Stimulated activated CD4-positive, alpha-beta T cell treated with anti-CD3 and anti-CD28 coated beads, Interleukin-4, amount 100 ng/mL, for 48 hours (primary cell): ENCODE data around the gene TRIO.

Experiments used
- DNase-seq, 2 donors: peaks; one replicate each; pipeline ENCODE4 v3.0.0-alpha.2; 2020; ENCODE audit warnings: low read depth in 2 of 2

The TRIO gene

GRCh38 chr5:14123551-14123950 lies 19.6 kb upstream of the TRIO start:
- no peak for DNase-seq

GRCh38 chr5:14123974-14124482 lies 19.1 kb upstream of the TRIO start:
- no peak for DNase-seq

DNA sequence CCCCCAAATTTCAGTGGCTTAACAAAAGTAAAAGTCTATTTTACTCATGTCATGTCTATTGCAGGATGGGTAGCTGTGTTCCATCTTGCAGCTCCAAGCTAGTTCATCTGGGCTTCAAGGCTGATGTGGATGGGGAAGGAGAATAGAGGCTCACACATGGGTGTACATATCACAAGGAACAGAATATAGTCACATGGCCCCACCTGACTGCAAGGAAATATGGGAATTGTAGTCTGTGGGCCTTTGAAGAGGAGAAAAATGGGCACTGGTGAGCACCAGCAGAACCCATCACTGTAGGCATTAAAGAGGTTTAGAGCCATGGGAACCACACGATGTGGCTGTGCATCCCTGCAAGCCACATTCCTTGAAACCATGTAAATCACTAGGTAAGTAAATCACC lies 17.9 kb upstream of the TRIO start:
- no peak for DNase-seq

GRCh38 chr5:14127587-14127986 lies 15.6 kb upstream of the TRIO start:
- no peak for DNase-seq

DNA sequence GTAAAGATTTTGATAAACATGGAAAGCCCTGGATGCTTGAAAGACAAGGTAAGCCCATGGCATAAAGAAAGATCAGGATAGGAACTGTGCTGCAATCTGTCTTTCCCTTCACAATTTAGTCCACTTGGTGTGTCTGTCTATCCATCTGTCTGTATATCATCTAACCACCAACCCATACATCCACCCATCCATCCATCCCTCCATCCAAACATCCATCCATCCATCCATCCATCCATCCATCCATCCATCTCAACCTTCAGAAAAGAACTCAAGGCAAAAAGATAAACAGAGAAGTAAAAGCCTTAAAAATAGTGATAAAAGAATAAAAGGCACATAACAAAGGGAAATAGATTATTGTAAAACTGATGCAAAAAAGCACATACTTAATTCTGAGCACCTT lies 15.1 kb upstream of the TRIO start:
- no peak for DNase-seq

DNA sequence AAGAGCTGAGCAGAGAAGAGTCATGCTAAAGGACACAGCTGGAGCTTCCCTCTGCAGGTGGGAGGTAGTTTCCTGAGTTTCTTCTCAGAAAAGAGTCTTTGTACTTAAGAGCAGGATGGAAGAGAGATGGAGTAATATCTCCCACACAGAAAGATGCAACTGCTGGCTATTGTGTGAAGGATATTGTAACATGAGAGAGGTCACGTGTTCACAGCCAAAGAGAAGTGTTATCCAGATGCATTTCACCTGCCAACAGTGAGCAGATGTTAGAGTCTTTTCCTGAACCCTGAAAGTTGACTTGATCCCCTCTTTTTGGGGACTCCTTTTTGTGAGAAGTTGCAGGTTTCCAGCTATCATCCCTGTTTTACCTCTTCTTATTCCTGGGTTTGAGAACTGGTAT lies 14.0 kb upstream of the TRIO start:
- no peak for DNase-seq

DNA sequence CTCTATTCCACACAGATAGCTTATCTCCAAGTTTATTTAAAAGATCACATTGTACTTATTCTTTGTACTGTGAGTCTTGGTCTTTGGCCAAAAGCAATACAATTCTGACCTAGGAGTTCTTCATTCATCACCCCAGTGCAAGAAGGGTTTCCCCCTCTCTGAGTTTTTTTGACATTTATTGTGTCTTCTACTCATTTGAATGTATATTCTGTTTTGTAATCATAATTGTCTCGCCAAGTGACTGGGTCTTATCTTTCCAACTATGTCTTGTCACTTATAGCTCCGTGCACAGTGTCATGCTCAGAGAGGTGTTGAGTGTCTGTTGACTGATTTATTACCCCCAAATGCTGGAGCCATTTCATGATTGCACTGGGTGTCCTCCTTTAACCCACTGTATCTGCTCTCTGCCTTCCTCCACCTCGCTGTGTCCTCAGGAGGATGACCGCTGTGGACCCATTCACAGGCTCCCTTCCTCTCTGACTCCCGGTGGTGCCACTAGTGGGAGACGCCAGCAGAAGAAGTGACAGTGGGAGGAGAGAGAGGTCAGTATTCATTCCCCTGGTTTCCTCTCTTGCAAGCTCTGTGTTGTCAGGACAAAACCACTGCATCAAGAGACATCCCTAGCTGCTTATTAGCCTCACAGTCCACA lies 11.2 kb upstream of the TRIO start:
- DNase-seq, result no peak

- DNase-seq, result no peak
These were observed 9.7 kb upstream of the TRIO start for GRCh38 chr5:14133394-14133793.

GRCh38 chr5:14134083-14134482 lies 9.1 kb upstream of the TRIO start:
- no peak for DNase-seq

GRCh38 chr5:14134771-14135170 lies 8.4 kb upstream of the TRIO start:
- no peak for DNase-seq

DNA sequence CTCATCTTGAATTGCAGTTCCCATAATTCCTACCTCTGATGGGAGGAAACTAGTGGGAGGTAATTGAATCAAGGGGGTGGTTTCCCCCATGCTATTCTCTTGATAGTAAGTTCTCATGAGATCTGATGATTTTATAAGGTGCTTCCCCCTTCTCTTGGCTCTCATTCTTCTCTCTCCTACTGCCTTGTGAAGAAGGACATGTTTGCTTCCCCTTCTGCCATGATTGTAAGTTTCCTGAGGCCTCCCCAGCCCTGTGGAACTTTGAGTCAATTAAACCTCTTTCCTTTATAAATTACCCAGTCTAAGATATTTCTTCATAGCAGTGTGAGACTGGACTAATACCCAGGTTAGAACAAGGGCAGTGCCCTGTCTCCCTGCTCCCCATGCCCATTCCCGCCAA lies 7.5 kb upstream of the TRIO start:
- DNase-seq, result no peak

DNA sequence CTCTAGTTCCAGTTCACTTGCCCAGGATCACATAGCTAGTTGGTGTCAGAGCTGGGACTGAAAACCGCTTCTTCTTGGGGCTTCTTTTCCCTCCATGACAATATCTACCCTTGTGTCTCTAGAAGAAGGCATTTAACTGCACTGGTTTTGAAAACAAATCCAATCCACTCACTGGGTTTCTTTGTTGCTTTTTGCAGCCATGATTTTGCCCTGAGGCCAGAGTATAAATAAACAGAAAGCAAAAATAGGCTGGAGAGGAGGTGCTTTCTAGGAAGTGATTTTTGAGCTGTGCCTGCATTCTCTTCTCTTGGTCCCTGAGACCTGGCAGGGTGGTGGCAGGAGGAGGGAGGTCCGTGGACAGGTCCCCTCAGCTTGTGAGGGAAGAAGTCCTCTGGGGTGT lies 6.9 kb upstream of the TRIO start:
- DNase-seq, result no peak

DNA sequence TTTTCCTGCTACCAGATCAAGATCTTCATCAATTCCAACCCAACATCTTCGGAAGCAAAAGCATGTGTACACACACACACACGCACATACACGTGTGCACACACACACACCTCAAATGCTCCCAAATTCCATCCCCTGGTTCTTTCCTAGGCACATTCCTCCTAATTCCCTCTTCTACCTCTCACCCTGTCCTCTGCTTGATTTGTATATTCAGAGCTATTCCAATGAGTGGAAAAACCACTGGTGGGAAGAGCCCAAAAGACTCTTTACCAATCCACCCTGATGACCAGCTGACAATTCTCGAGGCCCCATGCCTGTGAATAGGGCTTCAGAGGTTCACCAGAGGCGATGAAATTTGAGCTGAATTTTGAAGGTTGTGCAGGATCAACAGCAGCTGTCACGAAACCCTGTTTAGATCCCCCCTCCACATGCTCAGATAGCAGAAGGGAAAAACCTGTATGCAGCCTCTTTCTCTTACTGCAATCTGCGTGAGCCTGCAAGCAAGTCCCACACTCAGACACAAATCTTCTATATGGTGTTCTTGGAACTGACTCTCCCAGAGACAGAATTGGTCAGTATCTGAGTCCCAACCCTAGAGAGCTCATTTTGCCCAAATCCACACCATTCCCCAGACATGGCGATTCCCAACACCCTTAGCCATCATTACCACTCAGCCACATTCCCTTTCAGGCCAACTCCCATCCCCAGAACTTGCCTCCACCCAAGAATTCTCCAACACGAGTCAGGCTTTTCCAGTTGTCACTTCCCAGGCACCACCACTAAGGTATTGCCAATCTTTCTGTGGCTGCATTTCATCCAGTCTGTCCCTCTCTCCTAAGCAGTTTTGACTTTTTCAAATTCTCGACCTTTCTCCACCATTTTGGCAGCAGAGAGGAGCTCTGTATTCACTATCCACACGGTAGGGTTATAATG lies 4.3 kb upstream of the TRIO start:
- no peak for DNase-seq

DNA sequence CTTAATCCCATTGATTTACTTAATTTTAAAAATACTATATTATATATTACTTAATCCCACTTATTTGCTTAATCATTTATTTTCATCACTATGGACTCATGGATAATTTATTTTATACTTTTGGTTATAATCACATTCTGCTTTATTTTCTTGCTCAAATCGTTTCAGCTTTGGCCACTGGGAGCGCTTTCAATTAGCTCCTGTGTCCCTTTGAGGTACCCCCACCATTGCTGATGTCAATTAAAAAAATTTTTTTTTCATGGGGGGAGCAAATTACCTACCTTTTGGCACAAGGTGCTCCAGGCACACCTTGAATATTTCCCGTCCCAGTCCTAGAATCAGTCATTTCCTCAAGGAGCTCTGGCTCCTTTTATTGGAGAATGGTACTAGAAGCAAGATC lies 1.4 kb upstream of the TRIO start:
- no peak for DNase-seq

DNA sequence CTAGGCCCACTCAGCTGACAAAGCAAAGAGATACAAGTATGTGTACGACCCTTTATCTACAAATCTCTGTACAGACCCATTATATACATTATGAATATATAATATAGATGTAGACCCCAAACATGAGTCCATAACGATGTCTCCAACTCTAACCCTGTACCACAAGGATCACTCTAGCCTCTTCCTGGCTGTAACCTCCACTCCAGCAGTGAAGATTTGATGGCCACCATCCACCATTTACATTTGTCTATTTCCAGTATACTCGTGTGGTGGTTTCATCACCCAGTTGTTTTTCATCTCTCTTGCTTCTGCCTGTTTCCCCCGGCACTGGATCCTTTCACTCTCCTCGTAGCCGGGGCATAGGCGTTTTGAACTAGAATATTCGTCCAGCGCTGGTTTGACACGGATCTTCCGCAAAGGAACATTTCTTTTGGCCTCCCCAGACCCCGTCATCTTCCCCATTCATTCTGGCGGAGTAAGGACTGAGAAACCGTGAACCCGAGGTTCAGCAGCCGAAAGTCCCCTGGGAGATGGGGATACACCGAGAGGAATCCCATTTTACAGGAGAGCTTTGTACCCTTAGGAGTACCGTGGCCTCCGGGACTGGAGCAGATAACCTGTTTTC lies 828 bp upstream of the TRIO start:
- DNase-seq, result no peak

- DNase-seq, result no peak
These were observed 351 bp downstream of the TRIO start for GRCh38 chr5:14143546-14143840.

DNA sequence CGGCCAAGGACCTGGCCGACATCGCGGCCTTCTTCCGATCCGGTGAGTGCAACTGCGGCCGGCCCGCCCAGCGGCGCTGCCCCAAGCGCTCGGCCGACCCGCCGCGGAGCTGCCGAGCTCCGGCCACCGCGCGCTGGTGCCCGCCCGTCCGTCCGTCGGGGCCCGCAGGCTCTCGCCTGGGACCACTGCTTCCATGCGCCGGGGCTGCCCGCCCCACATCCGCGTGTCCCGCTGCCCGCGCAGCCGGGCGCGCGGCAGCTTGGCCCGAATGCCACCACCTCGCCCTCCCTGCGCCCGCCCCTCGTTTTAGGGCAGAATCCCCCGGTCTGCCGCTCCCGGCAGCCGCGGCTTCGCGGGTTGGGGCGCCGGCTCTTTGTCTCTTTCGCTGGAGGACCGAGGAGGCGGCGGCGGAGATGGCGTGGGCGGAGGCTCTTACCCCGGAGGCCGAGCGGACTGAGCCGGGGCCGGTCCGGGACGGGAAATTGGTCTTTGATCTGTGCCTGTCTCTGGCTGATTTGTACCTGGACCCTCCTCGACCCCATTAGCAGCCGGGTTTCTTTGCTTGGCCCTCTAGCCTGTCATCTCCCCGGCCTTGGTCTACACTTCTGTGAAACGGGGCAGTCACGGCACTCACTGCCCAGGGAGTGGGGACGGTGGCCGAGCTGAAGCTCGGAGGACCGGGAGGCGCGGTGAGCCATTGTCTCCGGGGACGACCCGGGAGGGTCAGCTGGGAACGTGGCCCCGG lies 871 bp downstream of the TRIO start:
- peak in 1 of 2 donors; percentile 14 for DNase-seq

DNA sequence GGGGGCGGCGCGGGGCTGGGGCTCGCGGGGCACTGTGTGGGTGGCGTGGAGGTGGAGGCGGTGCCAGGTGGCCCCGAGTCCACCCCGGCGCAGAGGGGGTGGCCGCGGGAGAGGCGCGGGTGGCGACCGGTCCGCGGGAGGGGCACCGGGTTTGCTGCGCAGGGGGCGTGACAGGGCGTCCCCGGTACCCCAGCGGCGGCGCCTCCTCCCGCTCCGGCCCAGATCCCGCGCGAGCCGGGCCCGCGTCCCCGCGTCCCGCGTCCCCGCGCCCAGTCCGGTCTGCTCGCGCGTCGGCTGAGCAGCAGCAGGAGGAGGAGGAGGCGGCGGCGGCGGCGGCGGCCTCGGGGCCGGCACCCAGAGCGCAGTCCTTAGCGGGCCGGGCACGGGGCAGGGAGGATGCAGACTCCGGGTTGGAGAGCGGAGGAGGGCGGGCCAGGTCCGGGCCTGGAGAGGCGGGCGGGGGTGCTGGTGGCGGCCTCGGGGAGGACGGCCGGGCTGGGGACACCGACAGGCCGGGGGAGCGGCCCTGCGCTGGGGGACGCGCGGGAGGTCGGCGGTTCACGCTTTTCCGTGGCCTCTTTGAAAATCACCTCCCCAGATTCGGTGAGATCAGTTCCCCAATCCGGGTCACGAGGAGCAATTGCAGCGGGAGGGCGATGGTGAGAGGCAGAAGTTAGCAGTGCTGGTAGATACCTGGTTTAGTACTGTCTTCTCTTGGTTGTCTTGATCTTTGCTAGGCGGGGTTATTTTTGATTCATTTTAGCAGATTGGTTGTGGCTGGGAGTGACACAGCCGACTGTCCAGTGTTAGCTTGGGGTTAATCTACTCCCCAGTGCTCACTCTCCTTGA lies 1.7 kb downstream of the TRIO start:
- DNase-seq, result peak in 1 of 2 donors; percentile 10

DNA sequence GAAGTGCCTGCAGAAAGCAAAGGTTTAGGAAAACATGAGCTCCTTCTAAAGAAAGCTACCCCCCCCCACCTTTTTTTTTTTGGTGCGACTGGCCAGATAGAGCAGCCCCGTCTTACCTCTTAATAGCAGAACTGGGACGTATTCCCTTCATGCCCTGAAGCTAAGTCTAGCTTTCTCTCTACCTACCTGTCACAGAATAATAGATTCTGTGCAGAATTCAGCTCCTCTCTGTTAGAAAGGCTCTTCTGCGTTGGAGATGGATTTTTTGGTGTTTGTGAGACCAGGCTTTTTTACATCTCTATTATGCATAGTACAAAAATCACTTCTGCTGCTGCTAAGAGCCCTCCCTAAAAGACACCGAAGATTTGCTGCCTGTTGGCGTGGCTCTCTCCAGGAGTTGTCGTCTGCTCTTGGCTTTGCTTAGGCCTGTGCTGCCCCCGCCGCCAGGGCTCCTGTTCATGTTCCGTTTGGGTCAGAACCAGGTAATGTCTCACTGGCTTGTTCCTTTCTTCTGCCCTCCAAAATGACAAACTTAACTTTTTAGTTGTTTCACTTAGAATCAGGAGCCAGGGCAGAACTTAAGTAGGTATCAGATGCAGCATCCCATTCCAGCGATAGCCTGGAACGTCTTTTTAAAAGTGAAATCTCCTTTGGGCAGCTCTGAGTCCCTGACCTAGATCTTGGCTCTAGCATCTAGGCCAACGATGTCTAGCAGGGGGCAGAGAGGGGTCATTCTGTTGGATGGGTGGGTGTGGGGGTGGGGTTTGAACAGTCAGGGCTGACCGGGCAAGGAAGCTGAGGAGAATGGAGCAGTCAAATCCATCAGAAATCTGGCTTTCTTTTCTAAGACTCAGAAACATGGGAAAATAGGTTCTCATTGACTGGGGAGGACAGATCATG lies 2.5 kb downstream of the TRIO start:
- DNase-seq, result no peak

DNA sequence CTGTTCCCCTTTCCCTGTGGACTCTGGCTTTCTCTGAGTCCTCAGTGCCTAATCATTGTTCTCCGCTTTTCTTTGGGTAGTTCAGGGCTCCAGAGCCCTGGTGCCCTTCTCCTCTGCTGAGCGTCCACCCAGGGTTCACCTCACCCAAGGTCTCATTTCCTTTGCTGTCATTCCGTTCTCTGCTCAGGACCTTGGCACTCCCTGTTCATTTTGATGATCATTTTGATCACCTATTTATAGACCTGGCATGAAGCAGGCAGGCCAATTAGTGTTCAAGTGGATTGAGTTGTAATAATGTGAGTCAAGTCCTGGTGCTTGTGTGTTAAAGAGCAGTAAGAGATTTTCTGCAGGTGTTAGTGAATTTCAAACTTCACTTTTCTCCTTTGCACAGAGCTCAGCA lies 3.6 kb downstream of the TRIO start:
- no peak for DNase-seq
